K562 (cell line): ENCODE data around the gene GPR108. TPM values are rescaled to one million over a fixed set of nuclear protein-coding genes. Genes with fewer than 3 reads are reported as not detected.
A peak's percentile ranks its signal among the peaks of the same experiment; 100 is the strongest.

Experiments
- ATF7 ChIP-seq: fragments of 450-650 bp; IDR thresholded peaks from 2 replicates; pipeline ENCODE4 v1.7.1; 2014; ENCODE audit warnings: mild to moderate bottlenecking, moderate library complexity
- DDX20 ChIP-seq: fragments of 450-650 bp; IDR thresholded peaks from 2 replicates; pipeline ENCODE4 v1.6.1; 2016; ENCODE audit warnings: missing genetic modification characterization, low read depth, mild to moderate bottlenecking, missing compliant biosample characterization, moderate library complexity
- GABPA ChIP-seq: fragments of 200-800 bp; sonication (Bioruptor generic); conservative IDR thresholded peaks from 2 replicates; pipeline ENCODE4 v1.6.1; 2016; ENCODE audit warnings: low read depth, missing genetic modification characterization, missing compliant biosample characterization
- GTF2B ChIP-seq: IDR thresholded peaks from 2 replicates; pipeline ENCODE4 v1.6.1; 2011; ENCODE audit not compliant: insufficient read length; ENCODE audit errors: extremely low read depth
- JUND ChIP-seq, 2 experiments: IDR thresholded peaks; 2 replicates in 1 of 2; 3 replicates in 1 of 2; pipeline ENCODE4 v1.6.1; 2011; ENCODE audit warnings: borderline replicate concordance in 2 of 2, low read depth in 2 of 2, low read length in 2 of 2, improper control_type of control experiment in 1 of 2, missing biosample characterization in 1 of 2, missing genetic modification characterization in 1 of 2, missing genetic modification reagents in 1 of 2
- MEIS2 ChIP-seq: fragments of 450-650 bp; IDR thresholded peaks from 2 replicates; pipeline ENCODE4 v1.6.1; 2014; ENCODE audit warnings: mild to moderate bottlenecking; ENCODE audit not compliant: partially characterized antibody
- MXI1 ChIP-seq: IDR thresholded peaks from 2 replicates; pipeline ENCODE4 v1.6.1; 2011; ENCODE audit warnings: low read depth, mild to moderate bottlenecking, improper control_type of control experiment, low read length
- PKNOX1 ChIP-seq: fragments of 450-650 bp; IDR thresholded peaks from 2 replicates; pipeline ENCODE4 v1.6.1; 2016
- POLR3A ChIP-seq: IDR thresholded peaks from 2 replicates; pipeline ENCODE4 v1.6.1; 2011; ENCODE audit warnings: borderline replicate concordance, mild to moderate bottlenecking, moderate library complexity; ENCODE audit not compliant: insufficient read length, insufficient read depth; ENCODE audit errors: extremely low read depth
- RBFOX2 ChIP-seq: fragments of 200-400 bp; formaldehyde crosslinking; IDR thresholded peaks from 2 replicates; pipeline ENCODE4 v1.6.1; 2017; ENCODE audit warnings: low read depth, mild to moderate bottlenecking, low read length, moderate library complexity
- SIX5 ChIP-seq, 2 experiments: IDR thresholded peaks; 2 replicates each; pipeline ENCODE4 v1.6.1; 2011; ENCODE audit warnings: low read length in 2 of 2, borderline replicate concordance in 1 of 2, low read depth in 1 of 2, mild to moderate bottlenecking in 1 of 2, moderate library complexity in 1 of 2; ENCODE audit not compliant: insufficient read depth in 1 of 2
- SREBF1 ChIP-seq: fragments of 150-350 bp; IDR thresholded peaks from 2 replicates; pipeline ENCODE4 v1.6.1; 2014; ENCODE audit warnings: antibody characterized with exemption, low read depth, low read length, borderline replicate concordance
- THAP12 ChIP-seq: fragments of 250-450 bp; sonication (Bioruptor Pico); IDR thresholded peaks from 2 replicates; pipeline ENCODE4 v1.9.0; 2021; ENCODE audit warnings: mild to moderate bottlenecking, inconsistent platforms
- ZBTB11 ChIP-seq, 3 experiments: fragments of 200-800 bp in 1 of 3; fragments of 250-450 bp in 1 of 3; fragments of 450-650 bp in 1 of 3; sonication (Bioruptor Pico) in 1 of 3; sonication (Bioruptor generic) in 1 of 3; formaldehyde crosslinking in 1 of 3; IDR thresholded peaks; 2 replicates each; pipeline versions ENCODE4 v1.6.1 to v1.8.0; 2016 to 2022; ENCODE audit warnings: mild to moderate bottlenecking in 2 of 3, missing genetic modification characterization in 2 of 3, missing compliant biosample characterization in 1 of 3, moderate library complexity in 1 of 3
- ZEB2 ChIP-seq: fragments of 450-650 bp; IDR thresholded peaks from 2 replicates; pipeline ENCODE4 v1.6.1; 2016
- ZNF395 ChIP-seq: fragments of 200-800 bp; sonication (Bioruptor generic); IDR thresholded peaks from 2 replicates; pipeline ENCODE4 v1.6.1; 2017; ENCODE audit warnings: missing genetic modification characterization, missing compliant biosample characterization
- ZNF696 ChIP-seq: fragments of 250-450 bp; sonication (Bioruptor Pico); conservative IDR thresholded peaks from 2 replicates; pipeline ENCODE4 v1.4.0; 2020; ENCODE audit warnings: mild to moderate bottlenecking, moderate library complexity
- polyA plus RNA-seq, 8 experiments: library from polyadenylated mRNA; depleted of rRNA in 4 of 8; stranded (reverse) in 5 of 8; unstranded in 3 of 8; fragments of >200 nt; fragmentation: Nextera tagmentation in 2 of 8; fragmentation: Illumina TruSeq in 1 of 8; extraction: Ambion mirVana in 2 of 8; extraction: Trizol in 1 of 8; gene quantifications; 2 replicates each; pipeline versions ENCODE4 v1.2.1 to v1.2.3, GENCODE V29; 2011 to 2014; ENCODE audit warnings: inconsistent platforms in 1 of 8, missing spikeins in 1 of 8
- total RNA-seq, 7 experiments: library from RNA; depleted of rRNA in 6 of 7; stranded (reverse); fragments of >200 nt in 6 of 7; fragmentation: Illumina TruSeq in 2 of 7; extraction: Trizol in 2 of 7; gene quantifications; 2 replicates each; pipeline versions ENCODE4 v1.2.1 to v1.2.3, GENCODE V29; 2011 to 2021; ENCODE audit warnings: low replicate concordance in 1 of 7

The GPR108 gene
- total and polyA plus RNA-seq, 9 of the 15 experiments (the other 6 are each of a cell fraction or from before 2014, with no cell fraction given): 2.4 to 33.2 (median 24.4) TPM

- peak; percentile 77 to 82 for TF ChIP-seq SIX5 (IDR thresholded peaks at IDR 0.05; ENCODE audit: borderline replicate concordance in 1 of 2, insufficient read depth in 1 of 2, low read depth in 1 of 2, low read length in 2 of 2)
- peak; percentile 83 for TF ChIP-seq RBFOX2
- peak; percentile 99 for TF ChIP-seq SREBF1
- peak; percentile 82 for TF ChIP-seq THAP12 (CRISPR knock-in tag)
- no peak for TF ChIP-seq POLR3A
- no peak for TF ChIP-seq MXI1
- no peak for TF ChIP-seq ZEB2
- peak; percentile 30 for TF ChIP-seq MEIS2
- TF ChIP-seq ATF7: peak; percentile 100
- peak; percentile 100 for TF ChIP-seq JUND (IDR thresholded peaks at IDR 0.05; ENCODE audit: borderline replicate concordance, low read depth, low read length)
- TF ChIP-seq JUND (tag; IDR thresholded peaks at IDR 0.05; ENCODE audit: borderline replicate concordance, low read depth, low read length): no peak
- peak in 2 of 3 experiments; percentile 75 to 95; a peak in 4 of 6 replicates for TF ChIP-seq ZBTB11 (CRISPR knock-in tag; IDR thresholded peaks at IDR 0.05)
- TF ChIP-seq ZNF696: no peak
- no peak for TF ChIP-seq GABPA (tag)
- TF ChIP-seq GTF2B: no peak
- no peak for TF ChIP-seq ZNF395 (CRISPR knock-in tag)
- TF ChIP-seq DDX20 (tag): no peak
- peak; percentile 100 for TF ChIP-seq PKNOX1
Measured at GRCh38 chr19:6737284-6737872, at the start of gene GPR108 (continued).
